Tibial nerve (tissue), 4 donors: ENCODE results near the gene GRID1.

Source experiments
- EP300 ChIP-seq, 2 donors: sonication (generic); formaldehyde crosslinking; IDR thresholded peaks; one replicate each; pipeline ENCODE4 v1.6.1; 2017; ENCODE audit warnings: antibody characterized with exemption in 2 of 2, mild to moderate bottlenecking in 1 of 2
- POLR2A ChIP-seq, 2 donors: fragments of 450-650 bp; IDR thresholded peaks; one replicate each; pipeline ENCODE4 v1.6.1; 2017; ENCODE audit warnings: antibody characterized with exemption in 2 of 2, mild to moderate bottlenecking in 2 of 2, moderate library complexity in 2 of 2
- TF ChIP-seq, protein P1 (sequence below), 5 experiments: fragments of 200-600 bp in 3 of 5; fragments of 450-650 bp in 2 of 5; sonication (generic) in 3 of 5; IDR thresholded peaks; one replicate each; pipeline ENCODE4 v1.5.1; 2016 to 2019; ENCODE audit warnings: antibody characterized with exemption in 5 of 5, mild to moderate bottlenecking in 3 of 5, moderate library complexity in 2 of 5

DNA sequence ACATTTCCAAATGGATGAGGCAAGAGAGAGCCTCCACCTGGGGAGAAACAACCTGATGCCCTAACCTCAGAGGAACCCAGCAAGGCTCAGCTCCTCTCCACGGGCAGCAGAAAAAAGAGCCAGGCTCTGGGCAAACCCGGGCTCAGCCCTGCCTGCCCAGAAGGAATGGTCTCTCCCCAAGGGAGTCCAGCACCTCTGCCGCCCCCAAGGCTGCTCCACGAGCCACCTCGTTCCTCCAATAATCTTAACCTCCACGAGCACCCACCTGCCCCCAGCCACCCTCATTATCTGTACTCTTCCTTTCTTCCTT is 154.2 kb downstream of the GRID1 start:
- TF ChIP-seq, protein P1, sequence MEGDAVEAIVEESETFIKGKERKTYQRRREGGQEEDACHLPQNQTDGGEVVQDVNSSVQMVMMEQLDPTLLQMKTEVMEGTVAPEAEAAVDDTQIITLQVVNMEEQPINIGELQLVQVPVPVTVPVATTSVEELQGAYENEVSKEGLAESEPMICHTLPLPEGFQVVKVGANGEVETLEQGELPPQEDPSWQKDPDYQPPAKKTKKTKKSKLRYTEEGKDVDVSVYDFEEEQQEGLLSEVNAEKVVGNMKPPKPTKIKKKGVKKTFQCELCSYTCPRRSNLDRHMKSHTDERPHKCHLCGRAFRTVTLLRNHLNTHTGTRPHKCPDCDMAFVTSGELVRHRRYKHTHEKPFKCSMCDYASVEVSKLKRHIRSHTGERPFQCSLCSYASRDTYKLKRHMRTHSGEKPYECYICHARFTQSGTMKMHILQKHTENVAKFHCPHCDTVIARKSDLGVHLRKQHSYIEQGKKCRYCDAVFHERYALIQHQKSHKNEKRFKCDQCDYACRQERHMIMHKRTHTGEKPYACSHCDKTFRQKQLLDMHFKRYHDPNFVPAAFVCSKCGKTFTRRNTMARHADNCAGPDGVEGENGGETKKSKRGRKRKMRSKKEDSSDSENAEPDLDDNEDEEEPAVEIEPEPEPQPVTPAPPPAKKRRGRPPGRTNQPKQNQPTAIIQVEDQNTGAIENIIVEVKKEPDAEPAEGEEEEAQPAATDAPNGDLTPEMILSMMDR (IDR thresholded peaks at IDR 0.05) = no peak
- no peak for TF ChIP-seq EP300 (IDR thresholded peaks at IDR 0.05)
- TF ChIP-seq POLR2A (IDR thresholded peaks at IDR 0.05) = no peak
